Progenitor cell of endocrine pancreas (in vitro differentiated cells): Measurements from ENCODE around the gene ADAD2. TPM values are rescaled to one million over a fixed set of nuclear protein-coding genes. Genes with fewer than 3 reads are reported as not detected.

Source experiments
- DNase-seq: peaks from one replicate; pipeline ENCODE4 v3.0.0; 2021; ENCODE audit warnings: low spot score; ENCODE audit not compliant: unreplicated experiment
- H3K27ac Mint-ChIP-seq: 2 replicates; pipeline ENCODE4 v1.8.0; 2021; ENCODE audit warnings: mild to moderate bottlenecking, moderate library complexity, mixed read lengths
- H3K27me3 Mint-ChIP-seq: 2 replicates; pipeline ENCODE4 v1.8.0; 2021; ENCODE audit warnings: mixed read lengths
- H3K36me3 Mint-ChIP-seq: 2 replicates; pipeline ENCODE4 v1.8.0; 2022; ENCODE audit warnings: mixed read lengths; ENCODE audit not compliant: insufficient read depth
- H3K4me1 Mint-ChIP-seq: 2 replicates; pipeline ENCODE4 v1.8.0; 2021; ENCODE audit warnings: low read depth, mixed read lengths
- H3K4me3 Mint-ChIP-seq: 2 replicates; pipeline ENCODE4 v1.8.0; 2021; ENCODE audit warnings: low read depth, mild to moderate bottlenecking, moderate library complexity, mixed read lengths
- H3K9me3 Mint-ChIP-seq: 2 replicates; pipeline ENCODE4 v1.8.0; 2021; ENCODE audit warnings: low read depth, mixed read lengths
- CTCF ChIP-seq: fragments of 200-600 bp; sonication (generic); IDR thresholded peaks from one replicate; pipeline ENCODE4 v1.5.0; 2021; ENCODE audit warnings: antibody characterized with exemption, mild to moderate bottlenecking; ENCODE audit not compliant: unreplicated experiment
- total RNA-seq: library from RNA; stranded (reverse); gene quantifications from 2 replicates; pipeline ENCODE4 v1.2.1, GENCODE V29; 2021

Gene ADAD2
- total RNA-seq, 1 donor from 2014 or later = not detected

DNA sequence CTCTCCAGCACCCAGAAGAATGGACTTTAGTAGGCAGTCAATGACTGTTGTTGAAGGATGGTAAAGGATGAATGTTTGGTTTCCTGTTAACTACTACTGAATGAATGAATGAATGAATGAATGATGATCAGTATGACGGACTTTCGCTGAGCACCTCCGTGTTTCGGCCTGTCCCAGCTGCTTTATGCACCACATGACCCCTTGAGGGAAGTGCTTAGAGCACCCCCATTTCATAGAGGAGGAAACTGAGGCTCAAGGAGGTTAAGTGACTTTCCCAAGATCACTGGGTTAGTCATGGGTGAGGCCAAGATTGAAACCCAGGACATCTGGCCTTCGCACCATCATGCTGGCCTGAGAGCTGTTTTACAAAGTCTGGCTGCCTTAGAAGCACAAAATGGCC, 42.0 kb downstream of the ADAD2 start:
- H3K36me3 Mint-ChIP-seq = no peaks in the 10 kb centered on the region
- DNase-seq = no peak
- H3K4me1 Mint-ChIP-seq = no peaks in the 10 kb centered on the region
- H3K9me3 Mint-ChIP-seq = no peaks in the 10 kb centered on the region
- H3K4me3 Mint-ChIP-seq = no peak overlapping the region
- peaks cover 28% of the 10 kb centered on the region for H3K27me3 Mint-ChIP-seq
- no peak overlapping the region for H3K27ac Mint-ChIP-seq
- TF ChIP-seq CTCF = no peak

- no peak for DNase-seq
- no peaks in the 10 kb centered on the region for H3K4me1 Mint-ChIP-seq
- H3K27me3 Mint-ChIP-seq = peaks cover 29% of the 10 kb centered on the region
- H3K9me3 Mint-ChIP-seq = no peaks in the 10 kb centered on the region
- no peak overlapping the region for H3K4me3 Mint-ChIP-seq
- H3K27ac Mint-ChIP-seq = no peak overlapping the region
- no peaks in the 10 kb centered on the region for H3K36me3 Mint-ChIP-seq
- no peak for TF ChIP-seq CTCF
Observed at GRCh38 chr16:84233748-84234147, 42.8 kb downstream of the ADAD2 start.

GRCh38 chr16:84234321-84235241, 43.6 kb downstream of the ADAD2 start:
- DNase-seq = no peak
- Mint-ChIP-seq H3K4me3 (no peak overlapping the region), H3K4me1 (no peaks in the 10 kb centered on the region), H3K27ac (no peak overlapping the region), H3K36me3 (no peaks in the 10 kb centered on the region), H3K9me3 (no peaks in the 10 kb centered on the region), H3K27me3 (peaks cover 37% of the 10 kb centered on the region)
- no peak for TF ChIP-seq CTCF

- no peak for DNase-seq
- no peak overlapping the region for H3K27ac Mint-ChIP-seq
- TF ChIP-seq CTCF = no peak
- H3K4me1 Mint-ChIP-seq = no peaks in the 10 kb centered on the region
- H3K36me3 Mint-ChIP-seq = no peaks in the 10 kb centered on the region
- H3K4me3 Mint-ChIP-seq = no peak overlapping the region
- H3K27me3 Mint-ChIP-seq = peaks cover 42% of the 10 kb centered on the region
- H3K9me3 Mint-ChIP-seq = no peaks in the 10 kb centered on the region
Observed at GRCh38 chr16:84236671-84237070, 45.7 kb downstream of the ADAD2 start.

- Mint-ChIP-seq H3K27me3 (peaks cover 40% of the 10 kb centered on the region), H3K4me3 (no peak overlapping the region), H3K36me3 (no peaks in the 10 kb centered on the region), H3K27ac (no peak overlapping the region), H3K4me1 (no peaks in the 10 kb centered on the region), H3K9me3 (no peaks in the 10 kb centered on the region)
- no peak for TF ChIP-seq CTCF
- no peak for DNase-seq
Observed at GRCh38 chr16:84237994-84238750, 47.2 kb downstream of the ADAD2 start.
